CD4-positive, alpha-beta T cell treated with Interleukin-6 for 4 hours (primary cell): Measurements from ENCODE around the gene COPS8.
A peak's percentile ranks its signal among the peaks of the same experiment; 100 is the strongest.

Experiments used
- DNase-seq: peaks from one replicate; pipeline ENCODE4 v3.0.0-alpha.2; 2020; ENCODE audit warnings: mixed read lengths

The COPS8 gene

DNA sequence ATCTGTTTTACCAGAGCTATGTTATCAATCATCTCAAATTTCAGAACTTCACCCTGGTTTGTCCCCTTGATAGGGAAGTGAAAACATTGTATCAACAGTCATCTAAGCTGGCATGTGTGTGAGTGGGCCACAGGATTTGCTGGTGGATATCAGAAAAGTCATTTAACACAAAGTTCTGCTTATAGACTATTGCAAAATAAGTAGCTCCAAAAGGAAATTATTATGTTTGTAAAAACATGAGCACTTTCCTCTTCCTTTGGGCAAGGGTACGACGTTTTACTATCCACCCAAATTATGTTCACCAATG lies 20.7 kb upstream of the COPS8 start:
- DNase-seq, result no peak

DNA sequence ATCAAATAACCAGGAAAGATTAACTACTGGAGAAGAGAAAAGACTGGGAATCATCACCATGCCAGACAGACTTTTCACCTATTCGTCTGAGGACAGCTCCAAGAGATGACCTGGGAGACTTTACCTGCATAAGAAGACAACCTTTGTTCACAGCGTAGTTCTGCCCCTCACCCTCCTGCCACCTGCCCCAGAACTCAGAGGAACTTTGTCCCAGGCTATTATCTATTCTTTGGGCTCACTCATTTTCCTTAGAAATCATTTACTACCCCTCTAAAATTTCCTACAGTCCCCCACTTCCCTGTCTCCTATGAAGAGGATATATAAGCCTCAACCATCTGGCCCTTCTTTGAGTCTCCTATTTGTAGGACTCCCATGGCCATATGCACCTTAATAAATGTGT lies 19.3 kb upstream of the COPS8 start:
- DNase-seq, result no peak

DNA sequence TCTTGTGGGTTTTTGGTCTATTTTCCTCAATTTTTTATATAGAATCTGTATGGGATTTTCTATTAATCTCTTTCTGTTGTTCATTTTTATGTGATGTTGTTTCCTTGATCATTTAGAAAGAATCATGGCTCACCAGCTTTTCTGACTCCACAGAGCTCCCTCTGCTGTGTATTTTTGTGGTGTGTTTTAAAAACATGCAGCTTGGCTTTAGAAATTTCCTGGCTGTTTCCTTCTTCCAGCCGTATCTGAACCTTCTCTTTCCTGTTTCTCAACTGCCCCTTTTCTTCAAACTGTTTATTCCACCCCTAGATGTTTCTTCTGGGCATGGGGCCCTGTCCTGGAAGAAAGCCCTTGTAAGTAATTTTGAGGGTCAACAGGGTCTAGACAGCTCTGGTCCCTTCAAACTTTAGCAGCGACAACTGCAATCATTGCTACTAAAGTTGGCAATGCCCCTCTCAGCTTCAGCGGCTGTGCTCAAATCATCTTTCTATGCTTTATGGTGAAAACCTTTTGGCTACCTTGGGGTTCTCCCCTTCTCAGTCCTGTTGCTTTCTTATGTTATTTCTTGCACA lies 17.6 kb upstream of the COPS8 start:
- no peak for DNase-seq

DNA sequence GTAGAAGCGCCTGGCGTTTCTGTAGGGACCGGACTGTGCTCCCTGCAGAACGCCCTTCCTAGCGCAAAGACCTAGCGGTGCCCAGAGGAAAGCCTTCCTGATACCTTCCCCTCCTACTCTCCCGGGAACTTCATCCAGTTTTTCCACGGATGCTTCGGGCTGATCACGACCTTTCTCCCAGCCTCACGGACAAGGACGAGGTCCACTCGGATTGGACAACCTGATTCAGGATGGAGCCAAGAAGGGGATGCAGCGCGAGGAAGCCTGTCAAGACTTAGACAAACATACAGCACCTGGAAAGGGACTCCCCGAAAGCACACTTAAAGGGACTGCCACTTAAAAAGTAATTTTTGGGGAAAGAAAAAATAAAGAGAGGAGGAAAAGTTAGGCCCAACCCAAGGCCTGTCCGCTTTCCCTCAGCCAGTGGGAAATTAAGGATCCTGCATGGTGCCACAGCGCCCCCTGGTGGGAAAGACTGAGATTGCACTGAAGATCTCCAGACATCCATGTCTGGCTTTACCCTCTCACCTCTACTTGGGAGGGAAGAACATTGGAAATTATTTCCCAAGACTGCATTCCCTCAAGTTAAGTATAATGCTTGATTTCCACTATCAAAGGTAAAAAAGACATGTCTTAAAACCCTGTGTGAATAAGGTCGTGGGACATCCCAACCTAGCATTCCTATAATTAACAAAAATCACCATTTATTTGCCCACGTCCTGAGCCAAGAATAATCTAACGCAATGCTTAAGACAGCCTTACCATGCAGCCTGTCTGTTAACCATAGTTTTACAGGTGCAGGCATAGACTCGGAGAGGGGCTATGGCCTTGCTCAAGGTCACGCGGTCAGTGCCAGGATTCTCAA lies 13.4 kb upstream of the COPS8 start:
- peak; percentile 75 for DNase-seq

DNA sequence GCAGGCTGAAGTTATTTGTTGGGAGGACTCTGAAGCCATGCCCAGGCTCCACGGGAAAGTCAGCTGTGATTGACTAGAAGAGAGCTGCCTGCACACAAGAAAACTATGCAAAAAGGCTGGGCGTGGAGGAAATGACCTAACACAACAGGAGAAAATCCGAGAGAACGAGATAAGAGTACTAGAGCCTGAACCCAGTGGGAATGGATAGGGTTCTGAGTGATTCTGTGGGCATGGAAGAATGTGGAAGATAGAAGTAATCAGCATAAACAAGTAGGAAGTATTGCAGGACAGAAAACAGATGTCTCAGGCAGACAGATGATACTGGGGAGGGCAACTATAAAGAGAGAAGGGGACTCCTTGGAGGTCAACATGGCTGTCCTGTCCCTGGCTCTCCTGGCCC lies 12.1 kb upstream of the COPS8 start:
- no peak for DNase-seq

DNA sequence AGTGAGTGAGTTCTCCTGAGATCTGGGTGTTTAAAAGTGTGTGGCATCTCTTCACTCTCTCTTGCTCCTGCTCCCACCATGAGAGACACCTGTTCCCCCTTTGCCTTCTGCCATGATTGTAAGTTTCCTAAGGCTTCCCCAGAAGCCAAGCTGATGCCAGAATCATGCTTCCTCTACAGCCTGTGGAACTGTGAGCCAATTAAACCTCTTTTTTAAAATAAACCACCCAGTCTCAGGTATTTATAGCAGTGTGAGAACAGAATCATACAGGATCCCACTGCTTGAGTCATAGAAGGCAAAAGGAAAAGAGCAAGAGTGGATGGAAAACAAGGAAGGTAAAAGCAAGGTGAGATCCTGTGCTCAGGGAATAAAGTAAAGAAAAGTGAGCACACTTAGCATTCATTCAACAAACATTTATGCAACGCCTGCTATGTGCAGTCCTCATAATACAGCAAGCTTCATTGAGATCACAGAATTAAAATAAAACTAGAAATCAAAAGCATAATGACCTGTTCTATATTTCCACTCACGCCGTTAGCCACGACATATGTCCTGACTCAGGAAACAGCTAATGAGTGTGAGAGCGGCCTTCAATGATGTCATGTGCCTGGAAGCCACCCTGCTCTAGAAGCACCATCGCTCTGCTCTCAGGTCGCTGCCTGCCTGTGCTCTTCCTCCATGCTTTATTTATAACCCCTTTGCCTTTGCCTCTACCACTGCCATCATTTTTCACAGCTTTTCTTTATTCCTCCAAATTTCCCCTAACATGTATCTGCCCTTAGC lies 11.3 kb upstream of the COPS8 start:
- DNase-seq, result no peak

DNA sequence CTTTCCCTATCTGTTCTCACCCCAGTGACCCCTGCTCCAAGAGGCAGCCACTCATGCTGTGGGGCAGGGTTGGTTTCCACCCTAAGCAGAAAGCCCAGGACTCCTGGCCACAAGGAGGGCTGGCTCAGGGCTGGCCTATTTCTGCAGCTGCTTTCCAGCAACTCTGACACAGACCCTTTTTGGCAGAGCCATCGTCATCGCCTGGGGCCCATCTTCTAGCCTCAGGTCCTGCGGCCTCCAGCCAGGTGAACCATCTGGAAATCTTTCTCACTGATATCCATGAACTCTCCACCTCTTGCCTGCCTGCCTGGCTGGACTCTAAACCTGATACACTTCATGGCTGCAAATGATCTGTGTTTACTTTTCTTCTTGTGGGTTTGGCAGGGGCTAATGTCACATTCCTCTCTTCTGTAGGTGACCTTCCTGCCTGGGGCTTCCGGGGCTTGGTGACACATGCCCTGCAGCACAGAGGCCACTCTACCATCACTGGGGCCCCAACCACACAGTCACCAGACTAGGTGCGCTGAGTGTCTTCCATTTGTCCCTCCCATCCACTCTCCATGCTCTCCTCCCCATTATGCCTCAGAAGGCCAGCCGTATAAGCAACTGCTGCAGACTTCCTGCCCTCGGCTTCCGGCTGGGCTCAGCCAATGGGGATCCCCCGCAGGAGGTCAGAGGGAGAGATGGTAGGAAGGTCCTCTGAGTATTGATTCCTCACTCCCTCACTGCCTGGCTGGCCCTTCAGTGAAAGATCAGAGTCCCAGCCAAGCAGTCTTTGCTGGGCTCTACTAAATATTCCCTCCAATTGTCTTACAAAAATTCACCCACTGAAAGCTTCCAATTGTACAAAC lies 9.7 kb upstream of the COPS8 start:
- no peak for DNase-seq

DNA sequence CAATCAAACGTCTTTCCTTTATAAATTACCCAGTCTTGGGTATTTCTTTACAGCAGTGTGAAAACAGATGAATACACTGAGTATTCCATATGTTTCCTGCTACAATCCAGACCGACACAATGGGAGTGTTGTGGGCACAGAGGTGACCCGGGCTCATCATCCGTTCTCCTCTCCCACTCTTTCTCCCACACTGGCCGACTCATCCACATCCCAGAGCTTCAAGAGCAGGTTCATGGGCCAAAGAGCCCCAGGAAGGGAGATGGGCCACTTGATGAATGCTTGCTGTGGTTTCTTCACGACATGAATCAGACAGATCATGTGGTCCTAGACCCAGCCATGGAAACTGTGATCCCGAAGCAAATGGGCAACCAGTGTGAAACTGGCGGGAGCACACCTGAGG lies 4.1 kb upstream of the COPS8 start:
- no peak for DNase-seq

DNA sequence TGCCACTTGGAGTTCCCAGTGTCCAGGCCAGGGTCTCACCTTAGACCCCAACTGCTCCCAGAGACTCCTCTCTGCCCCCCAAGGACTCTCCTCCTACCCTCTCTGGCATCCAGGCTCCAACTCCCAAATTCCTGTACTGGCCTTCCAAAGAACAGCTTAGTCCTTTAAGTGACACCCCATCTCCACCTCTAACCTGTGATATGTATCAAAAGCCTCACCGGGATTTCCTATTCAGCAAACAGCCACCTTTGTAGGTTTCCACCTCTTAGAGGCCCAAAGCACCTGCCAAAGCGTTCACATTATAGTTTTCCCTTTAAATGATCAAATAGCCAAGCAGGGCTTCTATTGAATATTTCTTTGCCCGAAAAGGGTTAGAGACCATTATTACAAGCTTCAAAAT lies 2.7 kb upstream of the COPS8 start:
- no peak for DNase-seq

DNA sequence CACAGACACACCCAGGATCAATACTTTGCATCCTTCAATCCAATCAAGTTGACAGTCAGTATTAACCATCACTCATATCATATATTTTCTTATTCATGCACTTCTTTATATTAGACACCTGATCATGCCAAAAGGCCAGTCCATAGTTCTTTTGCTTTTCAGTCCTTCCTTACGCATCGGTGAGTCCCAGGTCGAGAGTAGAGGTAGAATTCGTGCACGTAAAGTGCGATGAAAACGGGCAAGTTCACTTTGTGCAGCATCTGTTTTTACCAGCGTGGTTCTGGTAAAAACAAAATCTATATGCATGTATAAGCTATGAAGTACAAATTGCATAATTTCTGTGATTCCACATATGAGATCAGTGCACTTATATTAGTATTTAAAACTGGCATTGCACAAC lies 1.2 kb upstream of the COPS8 start:
- no peak for DNase-seq

DNA sequence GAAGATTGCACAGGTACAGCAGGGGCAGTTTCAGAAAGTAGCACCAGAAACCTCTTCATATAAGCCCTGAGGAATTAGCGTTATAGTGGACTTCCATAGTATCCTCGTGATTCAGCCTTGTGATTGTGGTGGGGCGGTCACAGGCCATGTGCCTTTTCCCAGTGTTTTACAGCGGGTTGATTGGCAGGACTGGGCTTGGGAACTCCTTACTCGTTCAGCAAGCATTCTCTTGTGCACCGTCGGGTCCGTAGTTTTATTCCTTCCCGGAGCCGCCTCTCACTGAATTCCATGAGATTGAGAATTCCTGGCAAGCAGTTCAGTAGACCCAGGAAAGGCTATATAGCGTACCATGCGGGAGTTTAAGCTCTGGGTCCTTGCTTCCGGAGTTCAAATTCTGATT lies 5.2 kb downstream of the COPS8 start:
- DNase-seq, result no peak

DNA sequence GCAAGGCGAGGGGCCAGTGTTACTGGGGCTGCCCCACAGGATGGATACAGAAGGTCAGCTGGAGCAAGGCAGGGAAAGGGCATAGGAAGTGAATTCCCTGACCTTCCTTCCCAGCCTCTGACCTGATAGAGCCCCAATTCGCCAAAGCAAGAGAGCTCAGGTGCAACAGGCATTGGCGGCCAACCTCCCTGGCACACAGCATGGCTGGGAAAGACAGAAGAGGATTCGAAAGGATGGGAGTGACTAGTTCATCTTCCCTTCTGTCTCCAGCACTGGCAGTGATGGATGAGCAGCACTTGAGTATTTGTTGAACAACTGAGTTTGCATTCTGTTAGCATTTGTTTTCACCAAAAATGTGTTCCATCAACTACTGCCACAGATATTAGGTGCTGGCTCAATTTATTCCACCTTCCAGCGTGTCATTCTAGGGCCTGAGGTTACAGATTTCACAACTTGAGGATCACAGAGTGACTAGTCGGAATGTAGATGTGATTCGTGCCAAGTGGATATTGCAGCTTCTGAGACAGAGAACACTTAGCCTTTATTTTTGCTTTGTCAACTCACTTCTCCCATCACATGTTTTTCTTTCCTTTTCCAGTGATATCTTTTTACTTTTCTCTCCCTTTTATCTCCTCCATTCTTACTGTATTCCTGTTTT lies 6.2 kb downstream of the COPS8 start:
- no peak for DNase-seq

DNA sequence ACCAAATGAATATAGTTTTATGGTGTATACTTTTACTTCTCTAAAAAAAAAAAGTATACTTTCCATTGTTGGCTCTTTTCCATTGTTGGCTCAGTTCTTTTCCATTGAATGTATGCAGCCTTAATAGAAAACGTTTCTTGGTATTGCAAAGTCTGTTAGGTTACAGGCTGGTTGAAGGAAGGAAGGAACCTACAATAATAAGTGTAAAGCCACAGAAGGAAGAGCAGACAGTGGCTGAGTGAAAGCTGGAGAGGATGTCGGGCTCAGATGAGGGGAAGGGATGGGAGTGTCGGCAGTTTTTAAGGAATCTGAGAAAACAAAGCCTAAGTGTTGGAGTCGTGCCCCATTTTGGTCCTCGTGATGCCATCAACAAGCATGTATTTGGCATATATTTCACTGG lies 6.8 kb downstream of the COPS8 start:
- DNase-seq, result no peak

DNA sequence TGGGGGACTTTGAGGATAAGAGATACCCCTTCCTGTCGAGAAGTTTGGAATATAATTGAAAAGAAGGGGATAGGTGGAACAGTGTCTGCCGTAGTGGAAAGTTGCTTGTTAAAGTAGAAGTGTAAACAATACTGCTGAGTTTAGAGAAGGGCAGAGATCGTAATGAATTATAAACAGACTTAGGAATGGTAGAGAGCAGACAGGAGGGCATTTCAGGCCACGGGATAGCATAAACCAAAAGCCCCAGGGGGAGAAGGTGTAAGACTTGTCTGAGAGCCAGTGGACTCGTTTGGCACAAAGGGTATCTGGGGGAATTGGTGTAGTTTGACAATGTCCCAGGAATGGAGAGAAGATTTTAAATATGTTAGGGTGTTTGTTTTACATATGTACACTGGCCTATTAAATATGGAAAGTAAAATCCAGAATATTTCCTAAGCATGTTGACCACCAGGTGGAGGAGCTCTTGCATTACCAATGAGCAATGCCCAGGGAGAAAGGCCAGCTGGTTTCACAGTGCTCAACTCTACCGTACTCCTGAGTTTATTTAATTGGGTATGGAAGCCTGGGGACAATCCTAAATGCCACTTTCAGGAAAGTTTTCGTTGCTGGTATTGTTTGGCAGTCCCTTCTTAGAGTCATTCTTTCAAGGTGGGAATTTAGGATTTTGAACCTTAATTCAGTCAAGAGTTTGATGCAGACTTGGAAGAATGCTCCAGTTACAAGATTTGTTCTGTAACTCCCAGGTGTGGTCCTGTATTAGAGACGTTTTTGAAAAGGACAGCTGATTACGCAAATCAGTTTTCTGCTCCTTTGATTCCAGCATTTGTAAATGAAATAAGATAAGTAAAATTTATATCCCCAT lies 7.5 kb downstream of the COPS8 start:
- no peak for DNase-seq

DNA sequence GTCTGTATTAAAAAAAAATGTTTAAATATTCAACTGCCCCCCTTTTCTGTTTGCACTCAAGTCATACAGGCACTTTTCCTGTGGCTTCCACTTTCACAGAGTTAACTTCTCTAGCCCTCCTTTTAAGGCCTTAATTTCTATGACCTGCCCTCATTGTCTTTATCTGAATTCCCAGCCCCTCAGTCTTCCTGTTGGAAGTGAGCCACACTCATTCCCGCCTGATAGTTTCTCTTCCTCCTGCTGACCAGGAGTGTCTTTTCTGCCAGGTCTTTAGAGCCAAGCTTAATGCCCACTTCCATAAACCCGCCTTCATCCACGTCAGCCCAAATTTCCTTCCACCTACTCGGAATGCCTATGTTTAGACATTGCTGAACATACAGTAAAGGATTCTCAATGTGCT lies 10.5 kb downstream of the COPS8 start:
- DNase-seq, result no peak

DNA sequence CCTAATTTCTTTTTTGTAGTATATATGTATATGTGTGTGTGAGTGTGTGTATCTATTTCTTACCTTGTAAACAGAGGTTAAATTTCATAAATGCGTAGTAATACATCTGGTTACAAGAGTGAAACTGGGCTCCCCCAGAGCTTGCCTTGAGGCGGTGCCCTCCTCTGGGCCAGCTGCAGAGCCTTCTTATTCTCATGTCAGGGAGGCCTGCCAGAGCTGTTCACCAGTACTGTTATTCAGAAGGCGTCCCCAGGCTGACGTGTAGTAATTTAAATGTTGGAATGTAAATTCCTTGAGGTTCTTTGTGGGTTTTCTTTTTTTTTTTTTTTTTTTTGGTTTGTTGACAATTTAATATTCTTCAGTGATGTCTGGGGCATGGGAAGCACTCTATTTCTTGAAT lies 11.2 kb downstream of the COPS8 start:
- DNase-seq, result no peak

DNA sequence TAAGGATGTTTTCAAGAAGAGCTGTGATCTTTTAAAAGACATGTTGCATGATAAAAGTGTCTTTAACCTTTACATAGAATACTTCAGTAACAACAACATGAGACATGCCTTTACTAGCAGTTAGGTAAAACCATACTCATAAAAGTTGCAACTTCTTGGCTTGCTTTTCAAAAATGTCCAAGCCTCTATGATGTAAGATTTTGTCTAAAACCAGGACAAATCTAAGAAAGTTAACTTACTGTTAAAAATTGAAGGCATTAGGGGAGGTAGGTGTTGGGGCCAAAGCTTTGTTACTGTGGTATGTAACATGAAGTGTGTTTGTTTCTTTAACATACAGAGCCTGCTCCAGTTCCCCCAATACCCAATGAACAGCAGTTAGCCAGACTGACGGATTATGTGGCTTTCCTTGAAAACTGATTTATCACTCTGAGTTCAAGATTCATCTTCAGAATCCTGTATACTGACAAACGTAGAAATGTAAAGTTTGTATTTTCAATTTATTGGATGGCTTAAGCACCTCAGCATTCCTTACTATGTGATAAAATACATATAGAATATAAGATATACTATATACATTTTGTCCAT lies 11.7 kb downstream of the COPS8 start:
- DNase-seq, result no peak

DNA sequence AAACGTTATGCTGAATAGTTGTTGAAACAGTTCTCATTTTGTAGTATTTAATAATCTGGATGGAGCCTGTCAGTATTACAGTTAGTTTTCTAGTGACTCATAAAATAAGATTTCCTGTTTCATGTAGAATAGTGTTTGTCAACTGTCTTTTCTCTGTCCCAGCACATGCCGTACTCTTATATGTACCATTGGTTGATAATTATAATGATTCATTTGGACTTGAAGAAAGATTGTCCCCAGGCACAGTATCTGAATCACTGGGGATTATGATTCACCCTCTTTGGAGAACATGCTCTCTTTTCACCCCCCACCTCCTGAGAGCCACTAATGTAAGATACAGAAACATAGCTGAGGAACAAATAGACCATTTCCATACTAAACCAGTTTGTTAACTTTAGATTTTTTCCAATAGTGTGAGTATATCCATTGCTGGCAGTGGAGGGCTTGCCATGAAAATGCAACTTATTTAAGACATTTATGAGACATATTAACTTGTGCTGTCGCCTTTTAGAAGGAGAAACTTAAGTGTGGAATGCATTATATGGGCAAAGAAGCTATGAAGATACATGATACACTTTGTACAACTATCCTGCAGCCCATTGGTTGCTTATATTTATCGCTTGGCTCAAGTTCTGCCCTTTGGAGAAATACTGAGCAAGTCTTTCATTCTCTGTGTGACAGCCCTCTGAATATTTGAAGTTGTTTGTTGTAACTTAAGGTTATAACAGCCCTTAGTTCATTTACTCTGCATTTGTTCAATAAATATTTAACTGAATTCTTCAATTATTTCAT lies 12.4 kb downstream of the COPS8 start:
- no peak for DNase-seq

DNA sequence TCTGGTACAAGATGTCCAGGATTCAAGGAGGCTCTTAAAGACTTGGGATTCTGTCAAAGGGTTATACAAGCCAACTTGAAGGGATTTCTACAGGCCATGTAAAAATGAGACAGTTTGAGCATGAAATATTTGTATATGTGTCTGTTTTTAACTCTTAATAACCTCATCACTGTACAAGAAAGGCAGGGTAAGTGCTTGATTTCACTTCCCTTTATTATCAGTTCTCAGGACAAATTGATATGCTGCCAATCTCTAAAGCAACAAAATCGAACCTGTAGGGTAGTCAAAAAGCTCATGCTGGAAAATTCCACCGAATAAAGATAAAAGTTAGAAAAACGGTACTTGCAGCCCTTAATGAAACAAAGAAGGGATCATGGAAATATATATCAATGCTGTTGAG lies 14.1 kb downstream of the COPS8 start:
- no peak for DNase-seq
